Measurements from ENCODE around the gene ARHGEF39.

- no peak for TF ChIP-seq CTCF (IDR thresholded peaks at IDR 0.05)
- TF ChIP-seq EP300 (IDR thresholded peaks at IDR 0.05), result peak in 1 of 2 donors; percentile 34
- TF ChIP-seq POLR2A (IDR thresholded peaks at IDR 0.05), result no peak
These were observed 45.9 kb downstream of the ARHGEF39 start for GRCh38 chr9:35618854-35619799.

All from tibial nerve (tissue), 4 donors.